SK-N-SH (cell line): ENCODE data around the gene RARA.

ENCODE experiments used
- ELF1 ChIP-seq: IDR thresholded peaks from 2 replicates; pipeline ENCODE4 v1.4.0; 2012
- EP300 ChIP-seq, 2 experiments: IDR thresholded peaks; 2 replicates each; pipeline versions ENCODE4 v1.4.0 to v1.6.1; 2012; ENCODE audit warnings: borderline replicate concordance in 1 of 2, low read depth in 1 of 2, low read length in 1 of 2
- EZH2phosphoT487 ChIP-seq: fragments of 200-600 bp; sonication (generic); IDR thresholded peaks from 2 replicates; pipeline ENCODE4 v1.6.1; 2017; ENCODE audit warnings: low read depth, mixed run types, mild to moderate bottlenecking, antibody characterized with exemption, moderate library complexity, borderline replicate concordance
- JUND ChIP-seq: IDR thresholded peaks from 2 replicates; pipeline ENCODE4 v1.4.0; 2012
- NRF1 ChIP-seq: IDR thresholded peaks from 2 replicates; pipeline ENCODE4 v1.6.1; 2012; ENCODE audit warnings: low read depth, mild to moderate bottlenecking, low read length
- RAD21 ChIP-seq: IDR thresholded peaks from 2 replicates; pipeline ENCODE4 v1.6.1; 2012; ENCODE audit warnings: mild to moderate bottlenecking, low read length
- SIN3A ChIP-seq: IDR thresholded peaks from 2 replicates; pipeline ENCODE4 v1.6.1; 2012; ENCODE audit warnings: low read depth, mild to moderate bottlenecking, low read length, moderate library complexity, borderline replicate concordance
- TAF1 ChIP-seq: IDR thresholded peaks from 2 replicates; pipeline ENCODE4 v1.6.1; 2012; ENCODE audit warnings: low read depth, mild to moderate bottlenecking, low read length, moderate library complexity, borderline replicate concordance
- TF ChIP-seq, protein P1 (sequence below): fragments of 200-600 bp; sonication (generic); IDR thresholded peaks from 2 replicates; pipeline ENCODE4 v1.6.1; 2017; ENCODE audit warnings: antibody characterized with exemption, mild to moderate bottlenecking, moderate library complexity
- TF ChIP-seq, protein P2 (sequence below): IDR thresholded peaks from 2 replicates; pipeline ENCODE4 v1.4.0; 2012; ENCODE audit warnings: low read depth, borderline replicate concordance
- TF ChIP-seq, protein P3 (sequence below): IDR thresholded peaks from 2 replicates; pipeline ENCODE4 v1.4.0; 2012; ENCODE audit warnings: low read depth
- TF ChIP-seq, protein P4 (sequence below): fragments of 150-350 bp; IDR thresholded peaks from 2 replicates; pipeline ENCODE4 v1.6.1; 2016; ENCODE audit warnings: mild to moderate bottlenecking, low read depth, low read length
- TF ChIP-seq, protein P5 (sequence below): IDR thresholded peaks from 2 replicates; pipeline ENCODE4; 2012

DNA sequence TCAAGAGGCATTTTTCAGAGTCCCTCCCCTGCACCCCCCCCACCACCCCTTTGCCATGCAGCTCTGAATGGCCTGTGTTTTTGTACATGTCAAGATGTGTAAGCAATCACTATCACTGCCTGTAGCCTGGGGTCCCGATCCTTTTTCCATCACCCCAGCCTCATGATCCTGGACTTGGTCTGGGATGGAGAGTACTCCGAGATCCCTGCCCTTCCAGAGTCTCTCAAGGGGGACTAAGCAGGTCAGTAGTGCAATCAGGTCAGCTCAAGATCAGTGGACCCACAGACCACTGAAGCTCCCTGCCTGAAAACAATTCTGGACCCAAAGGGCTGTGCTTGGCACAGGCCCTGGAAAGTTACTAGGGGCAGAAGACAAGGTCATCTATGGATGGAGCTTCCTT, 63.1 kb downstream of the RARA start:
- TF ChIP-seq, protein P1, sequence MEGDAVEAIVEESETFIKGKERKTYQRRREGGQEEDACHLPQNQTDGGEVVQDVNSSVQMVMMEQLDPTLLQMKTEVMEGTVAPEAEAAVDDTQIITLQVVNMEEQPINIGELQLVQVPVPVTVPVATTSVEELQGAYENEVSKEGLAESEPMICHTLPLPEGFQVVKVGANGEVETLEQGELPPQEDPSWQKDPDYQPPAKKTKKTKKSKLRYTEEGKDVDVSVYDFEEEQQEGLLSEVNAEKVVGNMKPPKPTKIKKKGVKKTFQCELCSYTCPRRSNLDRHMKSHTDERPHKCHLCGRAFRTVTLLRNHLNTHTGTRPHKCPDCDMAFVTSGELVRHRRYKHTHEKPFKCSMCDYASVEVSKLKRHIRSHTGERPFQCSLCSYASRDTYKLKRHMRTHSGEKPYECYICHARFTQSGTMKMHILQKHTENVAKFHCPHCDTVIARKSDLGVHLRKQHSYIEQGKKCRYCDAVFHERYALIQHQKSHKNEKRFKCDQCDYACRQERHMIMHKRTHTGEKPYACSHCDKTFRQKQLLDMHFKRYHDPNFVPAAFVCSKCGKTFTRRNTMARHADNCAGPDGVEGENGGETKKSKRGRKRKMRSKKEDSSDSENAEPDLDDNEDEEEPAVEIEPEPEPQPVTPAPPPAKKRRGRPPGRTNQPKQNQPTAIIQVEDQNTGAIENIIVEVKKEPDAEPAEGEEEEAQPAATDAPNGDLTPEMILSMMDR: no peak
- TF ChIP-seq EZH2phosphoT487 (no peak), TAF1 (no peak), ELF1 (no peak), SIN3A (no peak), EP300 (IDR thresholded peaks at IDR 0.05; ENCODE audit: borderline replicate concordance in 1 of 2, low read depth in 1 of 2, low read length in 1 of 2) (no peak), JUND (no peak), RAD21 (no peak), NRF1 (no peak)
- TF ChIP-seq, protein P2, sequence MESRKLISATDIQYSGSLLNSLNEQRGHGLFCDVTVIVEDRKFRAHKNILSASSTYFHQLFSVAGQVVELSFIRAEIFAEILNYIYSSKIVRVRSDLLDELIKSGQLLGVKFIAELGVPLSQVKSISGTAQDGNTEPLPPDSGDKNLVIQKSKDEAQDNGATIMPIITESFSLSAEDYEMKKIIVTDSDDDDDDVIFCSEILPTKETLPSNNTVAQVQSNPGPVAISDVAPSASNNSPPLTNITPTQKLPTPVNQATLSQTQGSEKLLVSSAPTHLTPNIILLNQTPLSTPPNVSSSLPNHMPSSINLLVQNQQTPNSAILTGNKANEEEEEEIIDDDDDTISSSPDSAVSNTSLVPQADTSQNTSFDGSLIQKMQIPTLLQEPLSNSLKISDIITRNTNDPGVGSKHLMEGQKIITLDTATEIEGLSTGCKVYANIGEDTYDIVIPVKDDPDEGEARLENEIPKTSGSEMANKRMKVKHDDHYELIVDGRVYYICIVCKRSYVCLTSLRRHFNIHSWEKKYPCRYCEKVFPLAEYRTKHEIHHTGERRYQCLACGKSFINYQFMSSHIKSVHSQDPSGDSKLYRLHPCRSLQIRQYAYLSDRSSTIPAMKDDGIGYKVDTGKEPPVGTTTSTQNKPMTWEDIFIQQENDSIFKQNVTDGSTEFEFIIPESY: no peak
- TF ChIP-seq, protein P3, sequence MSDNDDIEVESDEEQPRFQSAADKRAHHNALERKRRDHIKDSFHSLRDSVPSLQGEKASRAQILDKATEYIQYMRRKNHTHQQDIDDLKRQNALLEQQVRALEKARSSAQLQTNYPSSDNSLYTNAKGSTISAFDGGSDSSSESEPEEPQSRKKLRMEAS: no peak
- TF ChIP-seq, protein P4, sequence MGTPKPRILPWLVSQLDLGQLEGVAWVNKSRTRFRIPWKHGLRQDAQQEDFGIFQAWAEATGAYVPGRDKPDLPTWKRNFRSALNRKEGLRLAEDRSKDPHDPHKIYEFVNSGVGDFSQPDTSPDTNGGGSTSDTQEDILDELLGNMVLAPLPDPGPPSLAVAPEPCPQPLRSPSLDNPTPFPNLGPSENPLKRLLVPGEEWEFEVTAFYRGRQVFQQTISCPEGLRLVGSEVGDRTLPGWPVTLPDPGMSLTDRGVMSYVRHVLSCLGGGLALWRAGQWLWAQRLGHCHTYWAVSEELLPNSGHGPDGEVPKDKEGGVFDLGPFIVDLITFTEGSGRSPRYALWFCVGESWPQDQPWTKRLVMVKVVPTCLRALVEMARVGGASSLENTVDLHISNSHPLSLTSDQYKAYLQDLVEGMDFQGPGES: no peak
- TF ChIP-seq, protein P5, sequence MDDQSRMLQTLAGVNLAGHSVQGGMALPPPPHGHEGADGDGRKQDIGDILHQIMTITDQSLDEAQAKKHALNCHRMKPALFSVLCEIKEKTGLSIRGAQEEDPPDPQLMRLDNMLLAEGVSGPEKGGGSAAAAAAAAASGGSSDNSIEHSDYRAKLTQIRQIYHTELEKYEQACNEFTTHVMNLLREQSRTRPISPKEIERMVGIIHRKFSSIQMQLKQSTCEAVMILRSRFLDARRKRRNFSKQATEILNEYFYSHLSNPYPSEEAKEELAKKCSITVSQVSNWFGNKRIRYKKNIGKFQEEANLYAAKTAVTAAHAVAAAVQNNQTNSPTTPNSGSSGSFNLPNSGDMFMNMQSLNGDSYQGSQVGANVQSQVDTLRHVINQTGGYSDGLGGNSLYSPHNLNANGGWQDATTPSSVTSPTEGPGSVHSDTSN: no peak
